Epithelial cell of esophagus (primary cell): Measurements from ENCODE around the gene KCTD15.

Source experiments
- DNase-seq: peaks from one replicate; pipeline ENCODE4 v3.0.0; 2010; ENCODE audit warnings: low read depth
- H3K4me3 ChIP-seq: 2 replicates; pipeline ENCODE4 v1.5.1; 2011; ENCODE audit warnings: mild to moderate bottlenecking, low read length, control low read depth
- TF ChIP-seq, protein P1 (sequence below): IDR thresholded peaks from 2 replicates; pipeline ENCODE4 v1.5.1; 2011; ENCODE audit warnings: low read depth, mild to moderate bottlenecking, low read length, control low read depth, inconsistent platforms; ENCODE audit not compliant: insufficient read depth; ENCODE audit errors: missing control alignments

The KCTD15 gene

DNA sequence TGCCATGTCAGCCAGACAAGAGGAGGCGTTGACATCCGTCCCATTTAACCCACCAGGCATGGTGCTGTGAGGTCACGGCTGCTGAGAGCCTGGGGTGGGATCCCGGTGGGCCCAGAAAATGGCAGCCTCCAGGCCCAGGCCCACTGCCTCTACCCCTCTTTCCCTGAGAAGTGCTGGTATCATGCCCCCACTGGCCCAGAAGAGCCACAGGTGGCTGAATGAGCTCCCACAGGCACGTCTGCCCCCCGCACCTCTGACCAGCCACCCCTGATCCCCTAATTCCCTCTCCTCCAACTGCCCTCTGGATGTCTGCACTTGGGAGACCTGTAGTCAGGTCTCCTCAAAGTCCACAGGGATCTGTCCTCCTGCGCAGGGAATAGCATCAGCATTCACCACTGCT, 37.3 kb upstream of the KCTD15 start:
- TF ChIP-seq, protein P1, sequence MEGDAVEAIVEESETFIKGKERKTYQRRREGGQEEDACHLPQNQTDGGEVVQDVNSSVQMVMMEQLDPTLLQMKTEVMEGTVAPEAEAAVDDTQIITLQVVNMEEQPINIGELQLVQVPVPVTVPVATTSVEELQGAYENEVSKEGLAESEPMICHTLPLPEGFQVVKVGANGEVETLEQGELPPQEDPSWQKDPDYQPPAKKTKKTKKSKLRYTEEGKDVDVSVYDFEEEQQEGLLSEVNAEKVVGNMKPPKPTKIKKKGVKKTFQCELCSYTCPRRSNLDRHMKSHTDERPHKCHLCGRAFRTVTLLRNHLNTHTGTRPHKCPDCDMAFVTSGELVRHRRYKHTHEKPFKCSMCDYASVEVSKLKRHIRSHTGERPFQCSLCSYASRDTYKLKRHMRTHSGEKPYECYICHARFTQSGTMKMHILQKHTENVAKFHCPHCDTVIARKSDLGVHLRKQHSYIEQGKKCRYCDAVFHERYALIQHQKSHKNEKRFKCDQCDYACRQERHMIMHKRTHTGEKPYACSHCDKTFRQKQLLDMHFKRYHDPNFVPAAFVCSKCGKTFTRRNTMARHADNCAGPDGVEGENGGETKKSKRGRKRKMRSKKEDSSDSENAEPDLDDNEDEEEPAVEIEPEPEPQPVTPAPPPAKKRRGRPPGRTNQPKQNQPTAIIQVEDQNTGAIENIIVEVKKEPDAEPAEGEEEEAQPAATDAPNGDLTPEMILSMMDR, result no peak
- DNase-seq, result no peak
- no peak overlapping the region for H3K4me3 ChIP-seq

DNA sequence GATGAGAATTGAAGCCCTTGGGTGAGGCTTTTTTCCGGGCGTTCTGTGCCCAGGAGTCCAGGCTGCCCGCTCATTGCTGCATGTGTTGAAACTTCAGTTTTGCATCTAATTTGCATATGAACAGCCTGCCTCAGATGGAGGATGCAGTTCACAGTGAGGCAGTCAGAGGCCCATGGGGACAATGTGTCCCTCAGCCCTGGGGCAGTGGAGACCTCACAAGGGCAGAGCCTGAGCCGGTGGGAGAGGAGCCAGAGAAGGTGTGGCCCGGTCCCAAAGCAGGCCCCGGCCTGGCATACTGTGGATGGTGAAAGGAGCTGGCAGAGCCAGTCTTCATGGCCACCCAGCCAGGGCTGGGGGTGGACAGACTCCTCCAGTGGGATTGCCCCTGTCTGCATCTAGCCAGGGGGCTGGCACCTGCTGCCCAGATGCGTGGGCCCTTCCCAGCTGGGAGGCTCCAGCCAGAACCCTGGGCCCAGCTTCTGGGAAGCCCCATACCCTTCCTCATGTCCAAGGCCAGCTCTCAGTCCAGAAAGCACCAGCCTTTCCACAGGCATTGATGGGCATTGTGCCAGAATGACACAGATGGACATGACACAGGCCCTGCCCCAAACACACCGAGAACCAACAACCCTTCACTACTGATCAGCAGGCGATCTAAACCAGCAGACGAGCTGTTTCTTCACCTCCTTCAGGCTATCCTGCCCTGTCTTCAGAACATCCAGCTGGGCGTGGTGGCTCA, 32.9 kb upstream of the KCTD15 start:
- DNase-seq, result no peak
- TF ChIP-seq, protein P1, result no peak
- no peak overlapping the region for H3K4me3 ChIP-seq

DNA sequence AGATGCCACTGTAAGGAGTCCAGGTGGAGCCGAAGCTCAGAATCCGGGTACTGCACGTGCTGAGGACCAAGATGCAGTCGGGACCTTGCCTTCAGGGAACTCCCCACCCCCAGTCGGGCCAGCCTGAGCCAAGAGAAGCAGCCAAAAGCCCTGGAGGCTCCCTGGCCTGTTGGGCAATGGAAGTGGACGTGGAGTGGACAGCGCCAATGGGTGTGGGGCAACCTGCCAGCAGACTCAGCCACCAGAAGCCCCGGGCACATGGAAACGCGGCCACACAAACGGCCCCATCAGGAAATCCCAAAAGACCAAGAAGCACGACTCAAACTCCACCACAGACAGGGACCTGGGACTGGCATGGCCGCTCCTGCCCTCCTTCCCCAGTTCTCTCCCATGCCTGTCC, 30.0 kb upstream of the KCTD15 start:
- DNase-seq, result no peak
- no peak overlapping the region for H3K4me3 ChIP-seq
- TF ChIP-seq, protein P1, result no peak

GRCh38 chr19:33767898-33768413, 28.7 kb upstream of the KCTD15 start:
- DNase-seq, result peak; percentile 15
- TF ChIP-seq, protein P1, result no peak
- H3K4me3 ChIP-seq, result no peak overlapping the region

DNA sequence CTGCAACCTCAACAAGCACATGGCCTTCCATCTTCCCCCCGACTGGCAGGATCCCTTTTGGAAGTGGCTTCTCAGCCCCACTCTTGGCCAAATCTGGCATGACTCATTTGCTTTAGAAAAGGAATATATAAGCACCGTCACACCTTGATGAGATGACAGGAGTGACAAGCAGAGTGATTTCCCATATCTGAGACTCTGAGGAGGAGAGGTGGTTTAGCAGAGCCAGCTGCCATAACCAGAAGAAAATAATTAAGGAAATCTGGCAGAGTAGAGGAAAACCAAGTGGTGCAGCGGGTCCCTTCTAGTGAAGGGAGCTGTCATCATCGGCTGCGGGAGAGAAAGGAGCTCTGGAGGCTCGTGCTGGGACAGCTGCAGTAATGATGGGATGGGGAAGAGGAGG, 27.5 kb upstream of the KCTD15 start:
- no peak overlapping the region for H3K4me3 ChIP-seq
- TF ChIP-seq, protein P1, result no peak
- no peak for DNase-seq

DNA sequence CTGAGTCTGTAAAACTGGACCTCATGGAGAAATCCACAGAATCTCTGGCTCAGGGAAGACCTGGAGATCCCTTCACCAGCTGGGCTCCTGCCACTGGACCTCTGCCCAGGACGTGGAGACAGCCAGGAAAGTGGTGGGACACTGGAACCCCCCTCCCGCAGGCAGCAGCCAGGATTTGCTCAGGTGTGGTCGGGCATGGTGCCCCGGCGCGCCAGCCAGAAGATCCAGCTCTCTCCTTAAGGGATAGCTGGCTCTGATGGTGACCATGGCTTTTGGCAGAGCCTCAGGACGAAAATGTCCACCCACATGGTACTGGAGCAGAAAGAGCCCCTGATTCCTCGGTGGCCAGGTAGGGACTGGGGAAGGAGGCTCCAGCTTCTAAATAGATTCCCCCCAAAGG, 26.6 kb upstream of the KCTD15 start:
- TF ChIP-seq, protein P1, result no peak
- no peak overlapping the region for H3K4me3 ChIP-seq
- DNase-seq, result no peak
